Measurements from ENCODE around the gene RIBC2. TPM values are rescaled to one million over a fixed set of nuclear protein-coding genes. Genes with fewer than 3 reads are reported as not detected.

RIBC2 gene
- total and polyA plus RNA-seq, 9 of the 15 experiments (the other 6 are each of a cell fraction or from before 2014, with no cell fraction given) = not detected

- TF ChIP-seq ZNF398 (CRISPR knock-in tag; IDR thresholded peaks at IDR 0.05) = no peak
- no peak for TF ChIP-seq ARHGAP35 (IDR thresholded peaks at IDR 0.05; ENCODE audit: partially characterized antibody)
These were observed 52.1 kb downstream of the RIBC2 start (continued) for GRCh38 chr22:45465633-45466032.

- 0% methylated on average over 5 of the region's 7 CpGs for WGBS (ENCODE audit: insufficient coverage, low coverage, missing lambda C conversion rate)
- Histone ChIP-seq H2AFZ (ENCODE audit: low read depth, low read length) (no peak overlapping the region), H3K9ac (ENCODE audit: insufficient read depth in 1 of 2, low read depth in 2 of 2, low read length in 2 of 2) (no peak overlapping the region)
- no peak for TF ChIP-seq SRF (CRISPR knock-in tag; IDR thresholded peaks at IDR 0.05)
- TF ChIP-seq ZNF174 (CRISPR knock-in tag; IDR thresholded peaks at IDR 0.05) = no peak
- TF ChIP-seq ETV5 (CRISPR knock-in tag; IDR thresholded peaks at IDR 0.05; ENCODE audit: low read depth) = no peak
- no peak for TF ChIP-seq SMAD4 (CRISPR knock-in tag; conservative IDR thresholded peaks at IDR 0.05)
- TF ChIP-seq ETS1 (conservative IDR thresholded peaks at IDR 0.05; ENCODE audit: control insufficient read depth, low read depth, low read length) = no peak
- TF ChIP-seq NEUROD1 (IDR thresholded peaks at IDR 0.05; ENCODE audit: borderline replicate concordance, low read depth, low read length, partially characterized antibody) = no peak
- TF ChIP-seq BRF1 (IDR thresholded peaks at IDR 0.05; ENCODE audit: borderline replicate concordance, extremely low read depth, insufficient read length) = no peak
- TF ChIP-seq CTBP1 (IDR thresholded peaks at IDR 0.05; ENCODE audit: borderline replicate concordance) = no peak
- no peak for TF ChIP-seq GTF3C2 (IDR thresholded peaks at IDR 0.05; ENCODE audit: borderline replicate concordance, extremely low read depth, insufficient read length)
- TF ChIP-seq TFAP4 (CRISPR knock-in tag; IDR thresholded peaks at IDR 0.05; ENCODE audit: borderline replicate concordance) = no peak
These were observed 55.4 kb downstream of the RIBC2 start for GRCh38 chr22:45468872-45469271.

More at GRCh38 chr22:45468872-45469271, 55.4 kb downstream of the RIBC2 start:
- no peaks in the 10 kb centered on the region for H3K4me1 ChIP-seq (replicated peaks in 1 of 2; ENCODE audit: control insufficient read depth in 2 of 2, insufficient read depth in 2 of 2, low read length in 2 of 2)
- H3K9me1 ChIP-seq (ENCODE audit: control insufficient read depth, insufficient read depth, low read length) = no peaks in the 10 kb centered on the region
- no peaks in the 10 kb centered on the region for H3K9me3 ChIP-seq (replicated peaks; ENCODE audit: control insufficient read depth, insufficient read depth, low read depth, low read length)
- no peak overlapping the region for H3K4me2 ChIP-seq (ENCODE audit: insufficient read depth, low read length)
- ChIA-PET POLR2A (interaction anchor here (0.6 to 1.0 kb wide), 2 partner anchors 25 to 655 kb away, joined by 3 to 4 read pairs; no protein-coding TSS in a partner anchor), CTCF (ENCODE audit: low intra/inter-chr PET ratio) (no interaction called here)
- in situ Hi-C loops (cut with MboI) (no loop called here), intact Hi-C loops (cut with micrococcal nuclease) (no loop called here)
- no peak for DNase-seq (ENCODE audit: extremely low read depth in 1 of 4, low spot score in 3 of 4)
- H3K36me3 ChIP-seq (ENCODE audit: control insufficient read depth, insufficient read depth, low read length) = no peaks in the 10 kb centered on the region
- no TSS peak for BruUV-seq (replicated peaks)
- no peaks in the 10 kb centered on the region; a peak in 1 of 5 replicates for H3K27me3 ChIP-seq (ENCODE audit: control insufficient read depth in 2 of 2, insufficient read depth in 2 of 2, low read length in 2 of 2)
- no peak overlapping the region for H3K4me3 ChIP-seq
- H3K79me2 ChIP-seq (ENCODE audit: control insufficient read depth, insufficient read depth, low read length) = no peaks in the 10 kb centered on the region
- FAIRE-seq = no peak
- no peak overlapping the region for H3K27ac ChIP-seq (ENCODE audit: extremely low read depth, low read depth, low read length)
- ATAC-seq = no peak
- H4K20me1 ChIP-seq (replicated peaks; ENCODE audit: control insufficient read depth, insufficient read depth, low read length) = no peaks in the 10 kb centered on the region
